Esophagus (tissue), 2 donors: ENCODE measurements around the gene DACT3. TPM values are rescaled to one million over a fixed set of nuclear protein-coding genes. Genes with fewer than 3 reads are reported as not detected.

ENCODE experiments used
- H3K27ac ChIP-seq, 2 donors: one replicate each; pipeline ENCODE4 v1.5.1; 2013; ENCODE audit warnings: low read depth in 2 of 2, mild to moderate bottlenecking in 2 of 2, inconsistent platforms in 1 of 2, low read length in 1 of 2, moderate library complexity in 1 of 2
- H3K27me3 ChIP-seq, 2 donors: one replicate each; pipeline ENCODE4 v1.6.1; 2013; ENCODE audit warnings: low read length in 2 of 2, control low read depth in 1 of 2, mild to moderate bottlenecking in 1 of 2; ENCODE audit not compliant: insufficient read depth in 2 of 2, control insufficient read depth in 1 of 2
- H3K36me3 ChIP-seq, 2 donors: one replicate each; pipeline ENCODE4 v1.6.1; 2013; ENCODE audit warnings: low read length in 1 of 2; ENCODE audit not compliant: control insufficient read depth in 2 of 2, insufficient read depth in 2 of 2
- H3K4me1 ChIP-seq, 2 donors: one replicate each; pipeline ENCODE4 v1.6.1; 2013; ENCODE audit warnings: low read length in 1 of 2; ENCODE audit not compliant: control insufficient read depth in 2 of 2, insufficient read depth in 2 of 2
- H3K4me3 ChIP-seq, 2 donors: one replicate each; pipeline ENCODE4 v1.5.1; 2013; ENCODE audit warnings: low read length in 2 of 2, mild to moderate bottlenecking in 2 of 2, low read depth in 1 of 2, moderate library complexity in 1 of 2
- H3K9me3 ChIP-seq, 2 donors: one replicate each; pipeline ENCODE4 v1.6.1; 2013; ENCODE audit warnings: mild to moderate bottlenecking in 2 of 2, low read depth in 1 of 2, low read length in 1 of 2, moderate library complexity in 1 of 2; ENCODE audit not compliant: control insufficient read depth in 2 of 2, insufficient read depth in 1 of 2
- WGBS, 2 donors: extraction: QIAGEN DNeasy Blood & Tissue Kit; methylation state at CpG; one replicate each; pipeline ENCODE4 v1.1.7; 2013; 5-methylcytosine and 5-hydroxymethylcytosine counted together
- polyA plus RNA-seq, 2 donors: library from polyadenylated mRNA; stranded (reverse); fragments of 200-250 nt; gene quantifications; one replicate each; pipeline ENCODE4 v1.2.3, GENCODE V29; 2013
- donor health status: healthy with polysubstance abuse.
- donor health status: Bipolar disorder and iron deficiency.

Gene DACT3
- polyA plus RNA-seq, 2 donors = 1.1 to 3.2 TPM

- Histone ChIP-seq H3K27ac (no peak overlapping the region), H3K4me1 (peaks cover 0 to 6% of the 10 kb centered on the region in 2 donors), H3K36me3 (peaks cover 20 to 48% of the 10 kb centered on the region in 2 donors), H3K9me3 (no peaks in the 10 kb centered on the region), H3K27me3 (no peaks in the 10 kb centered on the region), H3K4me3 (no peak overlapping the region)
- WGBS, 2 donors = 92 to 94% methylated on average over 27 of the region's 27 CpGs
Observed at GRCh38 chr19:46608581-46609345, 52.2 kb downstream of the DACT3 start.

- Histone ChIP-seq H3K4me1 (peaks cover 2 to 8% of the 10 kb centered on the region in 2 donors), H3K4me3 (no peak overlapping the region), H3K36me3 (peaks cover 20 to 48% of the 10 kb centered on the region in 2 donors), H3K27ac (no peak overlapping the region), H3K27me3 (no peaks in the 10 kb centered on the region), H3K9me3 (no peaks in the 10 kb centered on the region)
- WGBS, 2 donors = 94 to 96% methylated on average over 9 of the region's 9 CpGs
Observed at GRCh38 chr19:46608178-46608577, 52.8 kb downstream of the DACT3 start.

DNA sequence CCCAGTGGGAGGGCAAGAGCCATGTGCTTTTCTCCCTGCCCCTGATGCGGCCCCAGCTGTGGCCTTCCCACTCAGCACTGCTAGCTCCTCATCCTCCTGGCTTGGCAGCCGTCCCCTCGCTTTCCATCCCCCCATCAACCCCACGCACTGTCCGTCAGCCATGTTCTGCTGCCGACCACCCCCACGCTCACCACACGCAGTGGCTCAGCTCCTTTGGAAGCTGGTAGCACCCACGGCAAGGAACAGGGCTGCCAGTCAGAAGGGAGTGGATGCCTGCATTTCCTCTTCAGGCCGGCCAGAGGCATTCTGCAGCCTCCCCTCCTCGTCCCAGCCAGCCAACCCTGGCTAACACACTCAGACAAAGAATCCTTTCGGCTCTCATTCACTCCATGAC, 53.5 kb downstream of the DACT3 start:
- Histone ChIP-seq H3K4me1 (peaks cover 8 to 15% of the 10 kb centered on the region in 2 donors), H3K27me3 (no peaks in the 10 kb centered on the region), H3K9me3 (no peaks in the 10 kb centered on the region), H3K27ac (no peak overlapping the region), H3K36me3 (peaks cover 20 to 48% of the 10 kb centered on the region in 2 donors), H3K4me3 (no peak overlapping the region)
- WGBS, 2 donors = 82 to 88% methylated on average over 12 of the region's 12 CpGs

DNA sequence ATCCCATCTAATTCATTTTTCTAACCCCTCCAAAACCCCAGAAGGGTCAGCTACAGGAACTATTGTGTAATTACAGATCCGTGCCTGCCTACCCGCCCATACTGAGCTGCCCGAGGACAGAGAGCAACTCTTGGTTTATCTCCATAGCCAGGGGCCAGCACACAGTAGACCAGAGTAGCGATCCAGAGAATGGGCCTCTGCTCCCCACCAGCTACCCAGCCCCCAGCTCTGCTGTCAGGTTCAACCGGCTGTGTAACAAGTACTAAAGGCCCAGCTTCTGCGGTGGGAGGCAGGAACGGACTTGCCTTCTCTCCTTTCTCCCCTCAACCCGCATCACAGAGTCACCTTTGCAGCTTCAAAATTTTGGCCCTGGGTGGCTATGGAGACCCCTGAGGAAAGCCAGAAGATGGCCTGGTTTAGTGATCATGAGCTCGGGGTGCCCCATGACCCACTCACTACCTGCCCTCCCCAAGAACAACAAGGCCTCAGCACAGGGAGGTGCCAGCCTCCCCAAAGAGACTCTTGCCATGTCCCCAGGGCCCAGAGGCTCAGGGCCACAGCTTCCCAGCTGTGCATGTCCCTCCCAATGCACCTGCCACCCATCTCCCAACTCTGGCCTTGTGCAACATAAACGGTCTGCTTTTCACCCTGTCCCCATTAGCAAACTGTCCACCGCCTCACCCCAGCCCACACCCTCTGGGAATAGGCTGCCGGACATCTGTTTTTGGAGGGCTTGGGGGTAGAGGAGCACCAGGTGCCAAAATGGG, 54.1 kb downstream of the DACT3 start:
- no peak overlapping the region for H3K4me3 ChIP-seq
- no peak overlapping the region for H3K27ac ChIP-seq
- H3K27me3 ChIP-seq = no peaks in the 10 kb centered on the region
- no peaks in the 10 kb centered on the region for H3K9me3 ChIP-seq
- WGBS, 2 donors = 63 to 73% methylated on average over 12 of the region's 12 CpGs
- peaks cover 10 to 18% of the 10 kb centered on the region in 2 donors for H3K4me1 ChIP-seq
- peaks cover 20 to 48% of the 10 kb centered on the region in 2 donors for H3K36me3 ChIP-seq

DNA sequence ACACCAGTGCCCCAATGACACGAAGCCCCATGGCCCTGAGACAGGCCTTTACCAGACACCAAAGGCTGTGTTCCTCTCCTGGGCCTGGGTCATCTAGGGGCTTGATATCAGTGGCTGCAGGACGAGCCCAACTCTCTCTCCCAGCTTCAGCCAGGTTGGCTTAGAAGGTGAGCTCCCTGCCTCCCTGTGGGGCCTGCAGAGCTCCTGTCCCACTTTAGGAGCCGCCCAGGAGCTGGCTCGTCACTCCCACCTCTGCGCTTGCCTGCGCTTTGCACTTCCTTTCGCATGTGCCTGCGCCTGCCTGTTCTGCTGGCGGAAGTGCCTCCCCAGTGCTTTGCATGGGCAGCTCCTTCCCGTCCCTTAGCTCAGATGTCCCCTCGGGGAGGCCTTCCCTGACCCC, 55.0 kb downstream of the DACT3 start:
- Histone ChIP-seq H3K4me1 (peaks cover 10 to 18% of the 10 kb centered on the region in 2 donors), H3K27ac (no peak overlapping the region), H3K27me3 (no peaks in the 10 kb centered on the region), H3K9me3 (no peaks in the 10 kb centered on the region), H3K4me3 (no peak overlapping the region), H3K36me3 (peaks cover 20 to 48% of the 10 kb centered on the region in 2 donors)
- 87 to 95% methylated on average over 10 to 11 of the region's 11 CpGs for whole genome bisulfite sequencing, 2 donors

- H3K27ac ChIP-seq = peak overlapping the region in 1 of 2 donors; percentile 32
- peaks cover 20 to 45% of the 10 kb centered on the region in 2 donors for H3K36me3 ChIP-seq
- peaks cover 10 to 18% of the 10 kb centered on the region in 2 donors for H3K4me1 ChIP-seq
- no peaks in the 10 kb centered on the region for H3K9me3 ChIP-seq
- no peaks in the 10 kb centered on the region for H3K27me3 ChIP-seq
- no peak overlapping the region for H3K4me3 ChIP-seq
- 77 to 82% methylated on average over 16 of the region's 16 CpGs for WGBS, 2 donors
Observed at GRCh38 chr19:46605356-46605821, 55.6 kb downstream of the DACT3 start.

DNA sequence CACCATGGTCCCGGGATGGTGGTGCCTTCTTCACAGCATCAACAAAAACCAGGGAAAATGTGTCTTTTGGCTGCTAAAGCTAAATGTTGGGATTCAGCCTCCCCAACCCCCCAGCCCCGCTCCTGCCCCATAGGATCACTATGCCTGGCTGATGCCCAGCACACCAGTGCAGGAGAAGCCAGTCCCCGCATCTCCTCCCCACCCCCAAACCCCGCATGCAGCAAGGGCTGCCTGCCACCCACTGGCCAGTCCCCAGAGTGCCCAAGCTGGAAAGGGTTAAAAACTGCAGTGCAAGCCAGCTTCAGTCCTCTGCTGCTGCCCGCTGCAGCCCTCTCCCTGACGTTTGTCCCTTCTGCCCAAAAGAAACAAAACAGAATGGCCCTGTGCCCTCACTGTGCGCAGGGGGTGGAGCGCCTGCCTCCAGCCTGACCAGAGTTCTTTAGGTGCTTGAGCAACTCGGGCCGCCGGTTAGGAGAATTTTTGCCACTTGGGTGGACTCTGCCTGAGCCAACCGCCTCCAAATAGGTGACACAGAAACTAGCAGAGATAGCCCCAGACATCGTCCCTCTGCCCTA, 56.1 kb downstream of the DACT3 start:
- no peak overlapping the region for H3K27ac ChIP-seq
- H3K4me3 ChIP-seq = no peak overlapping the region
- WGBS, 2 donors = 69 to 77% methylated on average over 13 of the region's 13 CpGs
- no peaks in the 10 kb centered on the region for H3K9me3 ChIP-seq
- H3K36me3 ChIP-seq = peaks cover 20 to 42% of the 10 kb centered on the region in 2 donors
- peaks cover 14 to 18% of the 10 kb centered on the region in 2 donors for H3K4me1 ChIP-seq
- H3K27me3 ChIP-seq = no peaks in the 10 kb centered on the region

DNA sequence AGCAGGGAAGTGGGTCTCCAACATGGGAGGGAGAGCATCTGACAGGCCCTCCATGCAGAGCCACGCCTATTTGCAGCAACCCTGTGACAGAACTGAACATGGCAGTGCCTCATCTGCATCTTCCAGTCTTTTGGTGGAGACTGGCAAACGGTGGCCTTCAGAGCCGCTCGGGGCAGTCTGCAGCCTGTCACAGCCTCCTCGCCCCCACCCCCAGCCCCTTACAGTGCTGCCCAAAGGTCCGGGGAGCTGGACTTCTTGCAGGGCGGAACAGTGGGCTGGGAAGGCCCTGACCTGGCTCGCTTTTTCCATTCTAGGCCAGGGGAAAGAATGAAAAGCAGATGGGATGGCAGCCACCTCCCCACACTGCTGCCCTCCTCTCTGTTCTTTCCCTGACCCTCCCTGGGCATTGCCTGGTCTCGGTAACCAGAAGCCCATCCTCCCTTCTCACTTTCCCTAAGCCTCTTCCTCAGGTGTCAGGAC, 57.2 kb downstream of the DACT3 start:
- H3K27me3 ChIP-seq = no peaks in the 10 kb centered on the region
- peak overlapping the region in 1 of 2 donors; percentile 57 for H3K27ac ChIP-seq
- H3K36me3 ChIP-seq = peaks cover 12 to 31% of the 10 kb centered on the region in 2 donors
- WGBS, 2 donors = 56 to 72% methylated on average over 9 of the region's 9 CpGs
- no peak overlapping the region for H3K4me3 ChIP-seq
- peaks cover 14 to 18% of the 10 kb centered on the region in 2 donors for H3K4me1 ChIP-seq
- H3K9me3 ChIP-seq = no peaks in the 10 kb centered on the region

DNA sequence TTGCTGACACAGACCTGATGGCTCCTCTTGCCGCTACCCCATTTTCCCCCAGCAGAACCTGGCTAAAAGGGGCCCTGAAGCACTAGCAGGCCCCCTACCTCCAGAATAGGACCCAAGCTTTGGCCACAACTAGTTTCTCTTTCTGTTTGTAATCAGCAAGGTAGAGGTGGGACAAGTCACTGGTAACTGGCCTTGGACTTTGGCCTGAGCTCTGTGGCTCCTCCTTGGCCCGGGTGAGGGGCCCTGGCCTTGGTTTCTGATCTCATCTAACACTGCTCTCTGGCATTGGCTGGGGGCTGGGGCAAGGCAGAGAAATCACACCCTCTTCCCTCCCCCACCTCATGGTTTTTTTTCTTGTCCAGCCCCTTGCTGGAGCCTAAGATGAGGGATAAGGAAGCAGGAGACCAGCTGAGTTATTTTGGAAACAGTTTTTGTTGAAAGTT, 57.8 kb downstream of the DACT3 start:
- Histone ChIP-seq H3K36me3 (peaks cover 7 to 26% of the 10 kb centered on the region in 2 donors), H3K4me1 (peaks cover 14 to 18% of the 10 kb centered on the region in 2 donors), H3K9me3 (no peaks in the 10 kb centered on the region), H3K4me3 (peak overlapping the region in 1 of 2 donors; percentile 93), H3K27ac (peak overlapping the region; percentile 57 to 65), H3K27me3 (no peaks in the 10 kb centered on the region)
- 22 to 38% methylated on average over 2 of the region's 2 CpGs for WGBS, 2 donors
